ENCODE data around the gene PCDHA7.
"Not testable (repeated sequence)": the region's sequence is repeated elsewhere in the genome, so short reads cannot be mapped to it uniquely, and the experiment has no call there.

PCDHA7 gene

DNA sequence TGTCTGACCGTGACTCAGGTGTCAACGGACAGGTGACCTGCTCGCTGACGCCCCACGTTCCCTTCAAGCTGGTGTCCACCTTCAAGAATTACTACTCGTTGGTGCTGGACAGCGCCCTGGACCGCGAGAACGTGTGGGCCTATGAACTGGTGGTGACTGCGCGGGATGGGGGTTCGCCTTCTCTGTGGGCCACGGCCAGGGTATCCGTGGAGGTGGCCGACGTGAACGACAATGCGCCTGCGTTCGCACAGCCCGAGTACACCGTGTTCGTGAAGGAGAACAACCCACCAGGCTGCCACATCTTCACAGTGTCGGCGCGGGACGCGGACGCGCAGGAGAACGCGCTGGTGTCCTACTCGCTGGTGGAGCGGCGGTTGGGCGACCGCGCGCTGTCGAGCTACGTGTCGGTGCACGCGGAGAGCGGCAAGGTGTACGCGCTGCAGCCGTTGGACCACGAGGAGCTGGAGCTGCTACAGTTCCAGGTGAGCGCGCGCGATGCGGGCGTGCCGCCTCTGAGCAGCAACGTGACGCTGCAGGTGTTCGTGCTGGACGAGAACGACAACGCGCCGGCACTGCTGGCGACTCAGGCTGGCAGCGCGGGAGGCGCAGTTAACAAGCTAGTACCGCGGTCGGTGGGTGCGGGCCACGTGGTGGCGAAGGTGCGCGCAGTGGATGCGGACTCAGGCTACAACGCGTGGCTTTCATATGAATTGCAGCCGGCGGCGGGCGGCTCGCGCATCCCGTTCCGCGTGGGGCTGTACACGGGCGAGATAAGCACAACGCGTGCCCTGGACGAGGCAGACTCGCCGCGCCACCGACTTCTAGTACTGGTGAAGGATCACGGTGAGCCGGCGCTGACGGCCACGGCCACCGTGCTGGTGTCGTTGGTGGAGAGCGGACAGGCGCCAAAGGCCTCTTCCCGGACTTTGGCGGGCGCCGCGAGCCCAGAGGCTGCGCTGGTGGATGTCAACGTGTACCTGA lies 36.4 kb downstream of the PCDHA7 start:
- WGBS, 2 donors (ENCODE audit: extremely low coverage in 2 of 2, insufficient read length in 2 of 2, insufficient replicate concordance in 1 of 2): no CpG with 5 or more reads among the region's 114 CpGs

DNA sequence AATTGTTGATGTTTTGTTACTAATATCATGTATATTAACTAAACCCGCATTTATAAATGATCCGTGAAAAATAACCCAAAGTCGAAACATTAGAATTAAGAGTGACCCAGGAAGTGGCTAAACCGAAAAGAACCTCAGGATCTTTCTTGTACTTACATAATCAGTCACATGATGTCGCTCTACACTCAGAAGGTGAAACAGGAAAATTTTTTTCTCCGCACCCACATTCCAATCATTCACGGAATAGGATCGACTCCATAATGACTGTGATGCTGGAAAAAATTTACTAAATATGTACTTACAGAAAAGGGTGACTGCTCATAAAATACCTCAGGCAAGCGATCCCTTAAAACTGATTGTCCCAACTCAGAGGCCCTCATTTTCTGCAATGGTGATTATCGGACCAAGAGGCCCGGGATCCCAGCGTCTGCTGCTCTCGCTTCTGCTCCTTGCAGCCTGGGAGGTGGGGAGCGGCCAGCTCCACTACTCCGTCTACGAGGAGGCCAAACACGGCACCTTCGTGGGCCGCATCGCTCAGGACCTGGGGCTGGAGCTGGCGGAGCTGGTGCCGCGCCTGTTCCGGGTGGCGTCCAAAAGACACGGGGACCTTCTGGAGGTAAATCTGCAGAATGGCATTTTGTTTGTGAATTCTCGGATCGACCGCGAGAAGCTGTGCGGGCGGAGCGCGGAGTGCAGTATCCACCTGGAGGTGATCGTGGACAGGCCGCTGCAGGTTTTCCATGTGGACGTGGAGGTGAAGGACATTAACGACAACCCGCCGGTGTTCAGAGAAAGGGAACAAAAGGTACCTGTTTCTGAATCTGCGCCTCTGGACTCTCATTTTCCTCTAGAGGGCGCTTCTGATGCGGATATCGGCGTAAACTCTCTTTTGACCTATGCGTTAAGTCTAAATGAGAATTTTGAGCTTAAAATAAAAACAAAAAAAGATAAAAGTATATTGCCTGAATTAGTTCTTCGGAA lies 41.3 kb downstream of the PCDHA7 start, which contains the start of gene PCDHA12:
TSS of gene PCDHA12 (plus strand) at position 224 of the 981 bp plus-strand sequence. CDS start at position 389, 165 bp downstream.
- Histone ChIP-seq H4K91ac (ENCODE audit: low read depth, low read length, poor library complexity) (no peak within 1 kb of the TSS), H3K4me3 (ENCODE audit: low read length in 2 of 2) (peak within 1 kb of the TSS; percentile 59 to 88), H3K4me1 (ENCODE audit: control insufficient read depth in 2 of 2, insufficient read depth in 1 of 2, low read depth in 1 of 2, low read length in 2 of 2) (no peaks in the 10 kb centered on the region), H3K36me3 (replicated peaks in 1 of 2; ENCODE audit: control insufficient read depth in 2 of 2, insufficient read depth in 2 of 2, low read length in 2 of 2) (peaks cover 13 to 15% of the 10 kb centered on the region in 2 donors), H3K23ac (ENCODE audit: low read depth, low read length, poor library complexity) (no peak within 1 kb of the TSS), H4K8ac (ENCODE audit: low read depth, low read length) (no peak within 1 kb of the TSS), H3K9me3 (replicated peaks in 1 of 2; ENCODE audit: control insufficient read depth in 2 of 2, insufficient read depth in 1 of 2, low read depth in 1 of 2, low read length in 2 of 2) (peaks cover 11 to 27% of the 10 kb centered on the region in 2 donors), H3K4me2 (ENCODE audit: insufficient read depth, low read length, poor library complexity, severe bottlenecking) (peak within 1 kb of the TSS; percentile 38), H2BK5ac (ENCODE audit: low read length) (no peak within 1 kb of the TSS), H3K4ac (ENCODE audit: low read length) (no peak within 1 kb of the TSS), H2AK5ac (ENCODE audit: low read depth, low read length) (no peak within 1 kb of the TSS), H3K79me1 (ENCODE audit: low read depth, low read length) (peaks cover 17% of the 10 kb centered on the region), H3K18ac (ENCODE audit: low read length) (peak within 1 kb of the TSS; percentile 52), H3K14ac (ENCODE audit: low read length) (no peak within 1 kb of the TSS), H3K27me3 (ENCODE audit: control insufficient read depth in 3 of 3, insufficient read depth in 3 of 3, low read depth in 1 of 3, low read length in 3 of 3) (no peaks in the 10 kb centered on the region), H2BK120ac (ENCODE audit: low read depth, low read length) (no peak within 1 kb of the TSS), H2BK12ac (ENCODE audit: low read length) (no peak within 1 kb of the TSS), H2BK15ac (ENCODE audit: low read length) (no peak within 1 kb of the TSS), H3K9ac (ENCODE audit: low read depth, low read length, poor library complexity) (peak within 1 kb of the TSS; percentile 86), H2AFZ (ENCODE audit: low read length) (peak within 1 kb of the TSS; percentile 88), H3K27ac (replicated peaks; ENCODE audit: low read length) (no peak within 1 kb of the TSS)
- WGBS, 2 donors (ENCODE audit: extremely low coverage in 2 of 2, insufficient read length in 2 of 2, insufficient replicate concordance in 1 of 2): no CpG with 5 or more reads among the region's 47 CpGs
- peak; percentile 55 for DNase-seq (ENCODE audit: low spot score)

More for the DNA sequence above, 36.4 kb downstream of the PCDHA7 start:
- H3K4ac ChIP-seq (ENCODE audit: low read length): no peak overlapping the region
- peaks cover 13 to 22% of the 10 kb centered on the region in 2 donors for H3K36me3 ChIP-seq (replicated peaks in 1 of 2; ENCODE audit: control insufficient read depth in 2 of 2, insufficient read depth in 2 of 2, low read length in 2 of 2)
- H3K79me1 ChIP-seq (ENCODE audit: low read depth, low read length): peaks cover 8% of the 10 kb centered on the region
- H3K27me3 ChIP-seq (ENCODE audit: control insufficient read depth in 3 of 3, insufficient read depth in 3 of 3, low read depth in 1 of 3, low read length in 3 of 3): no peaks in the 10 kb centered on the region
- no peak overlapping the region for H2AFZ ChIP-seq (ENCODE audit: low read length)
- no peak for DNase-seq (ENCODE audit: low spot score)
- H3K4me3 ChIP-seq (ENCODE audit: low read length in 2 of 2): peak overlapping the region in 1 of 2 donors; percentile 44
- H2AK5ac ChIP-seq (ENCODE audit: low read depth, low read length): peak overlapping the region; percentile 63
- H3K4me1 ChIP-seq (ENCODE audit: control insufficient read depth in 2 of 2, insufficient read depth in 1 of 2, low read depth in 1 of 2, low read length in 2 of 2): no peaks in the 10 kb centered on the region
- peaks cover 13 to 27% of the 10 kb centered on the region in 2 donors for H3K9me3 ChIP-seq (replicated peaks in 1 of 2; ENCODE audit: control insufficient read depth in 2 of 2, insufficient read depth in 1 of 2, low read depth in 1 of 2, low read length in 2 of 2)
- no peak overlapping the region for H3K18ac ChIP-seq (ENCODE audit: low read length)
- no peak overlapping the region for H4K91ac ChIP-seq (ENCODE audit: low read depth, low read length, poor library complexity)
- H2BK5ac ChIP-seq (ENCODE audit: low read length): no peak overlapping the region
- peak overlapping the region; percentile 43 for H4K8ac ChIP-seq (ENCODE audit: low read depth, low read length)
- H3K9ac ChIP-seq (ENCODE audit: low read depth, low read length, poor library complexity): no peak overlapping the region
- H3K23ac ChIP-seq (ENCODE audit: low read depth, low read length, poor library complexity): peak overlapping the region; percentile 91
- no peak overlapping the region for H2BK12ac ChIP-seq (ENCODE audit: low read length)
- H3K27ac ChIP-seq (replicated peaks; ENCODE audit: low read length): no peak overlapping the region
- H3K4me2 ChIP-seq (ENCODE audit: insufficient read depth, low read length, poor library complexity, severe bottlenecking): no peak overlapping the region
- no peak overlapping the region for H2BK120ac ChIP-seq (ENCODE audit: low read depth, low read length)
- H2BK15ac ChIP-seq (ENCODE audit: low read length): no peak overlapping the region
- H3K14ac ChIP-seq (ENCODE audit: low read length): peak overlapping the region; percentile 82

DNA sequence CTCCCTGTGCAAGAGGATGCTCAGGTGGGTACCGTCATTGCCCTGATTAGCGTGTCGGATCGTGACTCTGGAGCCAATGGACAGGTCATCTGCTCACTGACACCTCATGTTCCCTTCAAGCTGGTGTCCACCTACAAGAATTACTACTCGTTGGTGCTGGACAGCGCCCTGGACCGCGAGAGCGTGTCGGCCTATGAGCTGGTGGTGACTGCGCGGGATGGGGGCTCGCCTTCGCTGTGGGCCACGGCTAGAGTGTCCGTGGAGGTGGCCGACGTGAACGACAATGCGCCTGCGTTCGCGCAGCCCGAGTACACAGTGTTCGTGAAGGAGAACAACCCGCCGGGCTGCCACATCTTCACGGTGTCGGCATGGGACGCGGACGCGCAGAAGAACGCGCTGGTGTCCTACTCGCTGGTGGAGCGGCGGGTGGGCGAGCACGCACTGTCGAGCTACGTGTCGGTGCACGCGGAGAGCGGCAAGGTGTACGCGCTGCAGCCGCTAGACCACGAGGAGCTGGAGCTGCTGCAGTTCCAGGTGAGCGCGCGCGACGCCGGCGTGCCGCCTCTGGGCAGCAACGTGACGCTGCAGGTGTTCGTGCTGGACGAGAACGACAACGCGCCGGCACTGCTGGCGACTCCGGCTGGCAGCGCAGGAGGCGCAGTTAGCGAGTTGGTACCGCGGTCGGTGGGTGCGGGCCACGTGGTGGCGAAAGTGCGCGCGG lies 42.6 kb downstream of the PCDHA7 start:
- Histone ChIP-seq H3K23ac (ENCODE audit: low read depth, low read length, poor library complexity) (peak overlapping the region; percentile 91), H3K9ac (ENCODE audit: low read depth, low read length, poor library complexity) (peak overlapping the region; percentile 70), H3K36me3 (replicated peaks in 1 of 2; ENCODE audit: control insufficient read depth in 2 of 2, insufficient read depth in 2 of 2, low read length in 2 of 2) (peaks cover 10 to 17% of the 10 kb centered on the region in 2 donors), H3K4me3 (ENCODE audit: low read length in 2 of 2) (peak overlapping the region in 1 of 2 donors; percentile 62), H3K9me3 (replicated peaks in 1 of 2; ENCODE audit: control insufficient read depth in 2 of 2, insufficient read depth in 1 of 2, low read depth in 1 of 2, low read length in 2 of 2) (peaks cover 8 to 21% of the 10 kb centered on the region in 2 donors), H3K4ac (ENCODE audit: low read length) (peak overlapping the region; percentile 76), H3K79me1 (ENCODE audit: low read depth, low read length) (peaks cover 12% of the 10 kb centered on the region), H2BK15ac (ENCODE audit: low read length) (peak overlapping the region; percentile 26)
- not testable (repeated sequence) for H4K8ac ChIP-seq (ENCODE audit: low read depth, low read length); H3K27me3 ChIP-seq (ENCODE audit: control insufficient read depth in 3 of 3, insufficient read depth in 3 of 3, low read depth in 1 of 3, low read length in 3 of 3); H2AFZ ChIP-seq (ENCODE audit: low read length); H3K18ac ChIP-seq (ENCODE audit: low read length); H3K14ac ChIP-seq (ENCODE audit: low read length); H3K4me1 ChIP-seq (ENCODE audit: control insufficient read depth in 2 of 2, insufficient read depth in 1 of 2, low read depth in 1 of 2, low read length in 2 of 2); H4K91ac ChIP-seq (ENCODE audit: low read depth, low read length, poor library complexity); DNase-seq (ENCODE audit: low spot score); H2BK12ac ChIP-seq (ENCODE audit: low read length); H2BK5ac ChIP-seq (ENCODE audit: low read length); H2AK5ac ChIP-seq (ENCODE audit: low read depth, low read length); H2BK120ac ChIP-seq (ENCODE audit: low read depth, low read length); H3K27ac ChIP-seq (replicated peaks; ENCODE audit: low read length); H3K4me2 ChIP-seq (ENCODE audit: insufficient read depth, low read length, poor library complexity, severe bottlenecking)
- no CpG with 5 or more reads among the region's 80 CpGs for WGBS, 2 donors (ENCODE audit: extremely low coverage in 2 of 2, insufficient read length in 2 of 2, insufficient replicate concordance in 1 of 2)
